Ovary (tissue), 3 donors: ENCODE data around the gene VCL.

Source experiments
- EP300 ChIP-seq: sonication (generic); formaldehyde crosslinking; IDR thresholded peaks from one replicate; pipeline ENCODE4 v1.6.1; 2017; ENCODE audit warnings: antibody characterized with exemption
- POLR2A ChIP-seq: fragments of 450-650 bp; IDR thresholded peaks from one replicate; pipeline ENCODE4 v1.6.1; 2017; ENCODE audit warnings: antibody characterized with exemption, mild to moderate bottlenecking, moderate library complexity
- TF ChIP-seq, protein P1 (sequence below), 3 donors: fragments of 450-650 bp in 2 of 3; fragments of 200-600 bp in 1 of 3; IDR thresholded peaks; one replicate each; pipeline versions ENCODE4 v1.5.1 to v1.8.0; 2016 to 2022; ENCODE audit warnings: antibody characterized with exemption in 3 of 3, mild to moderate bottlenecking in 1 of 3
- donor health status: DM: no; HTN: no; CAD: no.

DNA sequence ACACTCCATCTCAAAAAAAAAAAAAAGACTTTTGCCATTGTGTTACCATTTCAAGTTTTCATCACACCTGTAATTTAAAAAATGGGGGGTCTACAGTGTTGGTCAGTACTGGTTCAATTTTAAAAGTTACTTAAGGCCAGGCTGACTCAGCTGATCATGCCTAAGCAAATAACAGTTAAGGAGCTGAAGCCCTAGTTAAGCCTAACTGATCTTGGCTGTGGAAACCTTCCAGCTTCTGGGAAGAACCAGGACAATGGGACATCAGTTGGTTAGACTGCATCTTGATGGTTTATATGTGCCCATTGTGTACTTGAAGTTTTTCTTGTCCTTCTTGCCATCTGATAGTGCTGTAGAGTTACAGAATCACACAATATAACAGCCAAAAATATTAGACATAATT lies 26.7 kb downstream of the VCL start:
- TF ChIP-seq, protein P1, sequence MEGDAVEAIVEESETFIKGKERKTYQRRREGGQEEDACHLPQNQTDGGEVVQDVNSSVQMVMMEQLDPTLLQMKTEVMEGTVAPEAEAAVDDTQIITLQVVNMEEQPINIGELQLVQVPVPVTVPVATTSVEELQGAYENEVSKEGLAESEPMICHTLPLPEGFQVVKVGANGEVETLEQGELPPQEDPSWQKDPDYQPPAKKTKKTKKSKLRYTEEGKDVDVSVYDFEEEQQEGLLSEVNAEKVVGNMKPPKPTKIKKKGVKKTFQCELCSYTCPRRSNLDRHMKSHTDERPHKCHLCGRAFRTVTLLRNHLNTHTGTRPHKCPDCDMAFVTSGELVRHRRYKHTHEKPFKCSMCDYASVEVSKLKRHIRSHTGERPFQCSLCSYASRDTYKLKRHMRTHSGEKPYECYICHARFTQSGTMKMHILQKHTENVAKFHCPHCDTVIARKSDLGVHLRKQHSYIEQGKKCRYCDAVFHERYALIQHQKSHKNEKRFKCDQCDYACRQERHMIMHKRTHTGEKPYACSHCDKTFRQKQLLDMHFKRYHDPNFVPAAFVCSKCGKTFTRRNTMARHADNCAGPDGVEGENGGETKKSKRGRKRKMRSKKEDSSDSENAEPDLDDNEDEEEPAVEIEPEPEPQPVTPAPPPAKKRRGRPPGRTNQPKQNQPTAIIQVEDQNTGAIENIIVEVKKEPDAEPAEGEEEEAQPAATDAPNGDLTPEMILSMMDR (IDR thresholded peaks at IDR 0.05) = no peak
- TF ChIP-seq POLR2A = no peak
- TF ChIP-seq EP300 = no peak
